ENCODE results near the gene CYB5D1.

The CYB5D1 gene

DNA sequence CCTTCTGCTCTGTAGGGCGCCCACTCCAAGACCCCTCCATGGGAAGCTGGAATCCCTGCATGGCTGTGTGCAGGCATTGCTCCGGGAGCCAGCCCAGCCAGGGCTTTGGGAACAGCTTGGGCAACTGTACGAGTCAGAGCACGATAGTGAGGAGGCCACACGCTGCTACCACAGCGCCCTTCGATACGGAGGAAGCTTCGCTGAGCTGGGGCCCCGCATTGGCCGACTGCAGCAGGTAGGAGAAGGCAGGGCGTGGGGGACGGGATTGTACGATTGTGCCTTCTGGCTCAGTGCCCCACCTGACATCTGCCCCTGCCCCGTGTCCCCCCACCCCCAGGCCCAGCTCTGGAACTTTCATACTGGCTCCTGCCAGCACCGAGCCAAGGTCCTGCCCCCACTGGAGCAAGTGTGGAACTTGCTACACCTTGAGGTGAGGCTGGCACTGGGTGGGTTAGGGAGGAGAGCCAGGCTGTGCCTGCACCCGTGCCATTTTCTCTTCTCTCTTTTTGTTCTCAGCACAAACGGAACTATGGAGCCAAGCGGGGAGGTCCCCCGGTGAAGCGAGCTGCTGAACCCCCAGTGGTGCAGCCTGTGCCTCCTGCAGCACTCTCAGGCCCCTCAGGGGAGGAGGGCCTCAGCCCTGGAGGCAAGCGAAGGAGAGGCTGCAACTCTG is 11.6 kb upstream of the CYB5D1 start:
- FAIRE-seq = no peak

DNA sequence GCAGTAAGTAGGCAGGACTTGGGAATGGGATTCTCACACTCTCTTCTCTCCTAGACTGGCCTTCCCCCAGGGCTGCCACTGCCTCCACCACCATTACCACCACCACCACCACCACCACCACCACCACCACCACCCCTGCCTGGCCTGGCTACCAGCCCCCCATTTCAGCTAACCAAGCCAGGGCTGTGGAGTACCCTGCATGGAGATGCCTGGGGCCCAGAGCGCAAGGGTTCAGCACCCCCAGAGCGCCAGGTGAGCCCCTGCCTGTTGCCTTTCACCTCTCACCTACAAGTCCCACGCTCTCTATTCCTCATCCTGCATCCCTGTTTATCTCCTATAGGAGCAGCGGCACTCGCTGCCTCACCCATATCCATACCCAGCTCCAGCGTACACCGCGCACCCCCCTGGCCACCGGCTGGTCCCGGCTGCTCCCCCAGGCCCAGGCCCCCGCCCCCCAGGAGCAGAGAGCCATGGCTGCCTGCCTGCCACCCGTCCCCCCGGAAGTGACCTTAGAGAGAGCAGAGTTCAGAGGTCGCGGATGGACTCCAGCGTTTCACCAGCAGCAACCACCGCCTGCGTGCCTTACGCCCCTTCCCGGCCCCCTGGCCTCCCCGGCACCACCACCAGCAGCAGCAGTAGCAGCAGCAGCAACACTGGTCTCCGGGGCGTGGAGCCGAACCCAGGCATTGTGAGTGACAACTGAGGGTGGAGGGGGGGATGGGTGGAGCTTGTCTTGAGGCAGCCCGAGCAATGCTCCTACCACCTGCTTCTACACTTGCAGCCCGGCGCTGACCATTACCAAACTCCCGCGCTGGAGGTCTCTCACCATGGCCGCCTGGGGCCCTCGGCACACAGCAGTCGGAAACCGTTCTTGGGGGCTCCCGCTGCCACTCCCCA is 10.8 kb upstream of the CYB5D1 start:
- FAIRE-seq = no peak

DNA sequence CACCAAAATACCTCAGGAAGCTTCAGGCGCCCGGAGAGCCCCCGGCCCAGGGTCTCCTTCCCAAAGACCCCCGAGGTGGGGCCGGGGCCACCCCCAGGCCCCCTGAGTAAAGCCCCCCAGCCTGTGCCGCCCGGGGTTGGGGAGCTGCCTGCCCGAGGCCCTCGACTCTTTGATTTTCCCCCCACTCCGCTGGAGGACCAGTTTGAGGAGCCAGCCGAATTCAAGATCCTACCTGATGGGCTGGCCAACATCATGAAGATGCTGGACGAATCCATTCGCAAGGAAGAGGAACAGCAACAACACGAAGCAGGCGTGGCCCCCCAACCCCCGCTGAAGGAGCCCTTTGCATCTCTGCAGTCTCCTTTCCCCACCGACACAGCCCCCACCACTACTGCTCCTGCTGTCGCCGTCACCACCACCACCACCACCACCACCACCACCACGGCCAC is 9.6 kb upstream of the CYB5D1 start:
- FAIRE-seq = no peak

- no peak for FAIRE-seq
Observed at GRCh38 chr17:7848739-7849129, 9.1 kb upstream of the CYB5D1 start.

GRCh38 chr17:7849130-7849750 is 8.6 kb upstream of the CYB5D1 start:
- no peak for FAIRE-seq

GRCh38 chr17:7849751-7850504 is 7.9 kb upstream of the CYB5D1 start:
- no peak for FAIRE-seq

- no peak for FAIRE-seq
Observed at GRCh38 chr17:7850701-7851437, 6.9 kb upstream of the CYB5D1 start.

- FAIRE-seq = peak; percentile 95
Observed at GRCh38 chr17:7851438-7852261, 6.2 kb upstream of the CYB5D1 start.

DNA sequence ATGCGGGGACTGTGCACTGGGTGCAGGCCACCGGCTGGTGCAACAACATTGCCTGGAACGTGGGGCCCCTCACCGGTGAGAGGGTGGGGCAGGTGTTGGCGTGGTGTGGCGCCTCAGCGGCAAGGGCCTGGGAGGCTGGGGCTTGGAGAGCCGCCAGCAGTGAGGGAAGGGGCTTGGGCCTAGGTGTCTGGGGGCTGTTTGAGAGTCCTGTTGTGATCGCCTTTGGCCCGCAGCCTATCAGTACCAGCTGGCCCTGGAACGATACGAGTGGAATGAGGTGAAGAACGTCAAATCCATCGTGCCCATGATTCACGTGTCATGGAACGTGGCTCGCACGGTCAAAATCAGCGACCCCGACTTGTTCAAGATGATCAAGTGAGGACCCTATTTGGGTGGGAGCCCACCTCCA is 5.5 kb upstream of the CYB5D1 start:
- FAIRE-seq = no peak

- no peak for FAIRE-seq
Observed at GRCh38 chr17:7852919-7853690, 4.7 kb upstream of the CYB5D1 start.

DNA sequence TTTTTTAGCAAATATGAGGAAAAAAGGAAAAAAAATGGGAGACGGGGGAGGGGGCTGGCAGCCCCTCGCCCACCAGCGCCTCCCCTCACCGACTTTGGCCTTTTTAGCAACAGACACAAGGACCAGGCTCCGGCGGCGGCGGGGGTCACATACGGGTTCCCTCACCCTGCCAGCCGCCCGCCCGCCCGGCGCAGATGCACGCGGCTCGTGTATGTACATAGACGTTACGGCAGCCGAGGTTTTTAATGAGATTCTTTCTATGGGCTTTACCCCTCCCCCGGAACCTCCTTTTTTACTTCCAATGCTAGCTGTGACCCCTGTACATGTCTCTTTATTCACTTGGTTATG is 4.1 kb upstream of the CYB5D1 start:
- FAIRE-seq = no peak

- FAIRE-seq = no peak
Observed at GRCh38 chr17:7854078-7854777, 3.6 kb upstream of the CYB5D1 start.

- FAIRE-seq = no peak
Observed at GRCh38 chr17:7854851-7855659, 2.7 kb upstream of the CYB5D1 start, which contains the start of gene TMEM88. Gene TMEM88 (plus strand): TSS chr17:7855066. CDS start chr17:7855075, 9 bp downstream.

- FAIRE-seq = no peak
Observed at GRCh38 chr17:7855660-7856010, 2.2 kb upstream of the CYB5D1 start.

DNA sequence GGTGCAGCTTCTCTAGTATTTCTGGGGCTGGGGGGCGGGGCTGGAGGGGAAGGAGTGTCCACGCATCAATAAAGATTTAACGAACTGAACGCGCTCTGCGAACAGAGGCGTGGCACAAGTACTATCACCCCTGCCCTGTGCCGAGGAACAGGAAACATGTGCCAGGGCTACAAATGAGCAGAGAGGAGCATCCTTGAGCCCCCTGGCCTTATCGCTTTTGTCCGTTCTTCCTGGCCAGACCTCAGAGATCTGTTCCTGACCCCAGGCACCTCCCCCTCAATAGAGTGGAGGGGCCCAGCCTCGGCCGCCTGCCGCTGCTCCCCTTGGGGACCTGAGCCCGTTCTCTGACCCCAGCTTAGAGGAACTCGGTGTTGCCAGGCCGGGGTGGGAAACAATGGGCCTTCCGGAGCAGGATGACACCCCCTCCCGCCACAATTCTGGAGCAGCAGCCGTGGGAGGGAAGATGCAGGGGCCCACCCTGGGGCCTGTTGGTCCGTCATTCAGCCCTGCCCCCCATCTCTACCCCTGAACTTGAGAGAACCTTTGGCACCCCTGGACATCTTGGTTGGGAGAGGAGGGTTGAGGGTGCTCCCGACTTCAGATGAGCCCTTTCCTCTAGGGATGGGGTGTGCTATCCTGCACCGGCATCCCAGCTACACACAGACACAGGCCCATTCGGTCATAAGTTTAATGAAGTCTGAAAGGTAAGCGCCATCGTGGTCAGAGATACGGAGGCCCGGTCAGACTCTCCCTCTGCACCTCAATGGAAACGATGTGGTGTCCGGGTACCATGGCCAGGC is 1.6 kb upstream of the CYB5D1 start:
- FAIRE-seq = no peak

- peak; percentile 98 for FAIRE-seq
Observed at GRCh38 chr17:7856811-7857712, 741 bp upstream of the CYB5D1 start, which contains the start of gene NAA38. Gene NAA38 (minus strand): TSS chr17:7857559. CDS start chr17:7857463, 96 bp downstream.

DNA sequence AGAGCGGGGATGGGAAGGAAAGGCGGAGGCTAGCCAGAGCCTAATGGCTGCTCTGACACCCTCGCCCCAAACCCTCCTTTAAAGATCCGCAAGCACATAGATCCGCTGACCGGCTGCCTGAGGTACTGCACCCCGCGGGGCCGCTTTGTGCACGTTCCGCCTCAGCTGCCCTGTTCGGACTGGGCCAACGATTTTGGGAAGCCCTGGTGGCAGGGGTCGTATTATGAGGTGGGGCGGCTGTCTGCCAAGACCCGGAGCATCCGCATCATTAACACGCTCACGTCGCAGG is 663 bp downstream of the CYB5D1 start:
- no peak for FAIRE-seq
